ENCODE data around the gene ZNF407. TPM values are rescaled to one million over a fixed set of nuclear protein-coding genes. Genes with fewer than 3 reads are reported as not detected.

ZNF407 gene
- total RNA-seq, 1 experiment from 2014 or later: 7.6 TPM

- H3K27ac ChIP-seq (ENCODE audit: low read depth, low read length): no peak overlapping the region
Observed at GRCh38 chr18:74963820-74964446, 366.3 kb downstream of the ZNF407 start.

More at GRCh38 chr18:74963820-74964446, 366.3 kb downstream of the ZNF407 start:
- CTCF ChIA-PET: interaction anchor here (0.6 to 1.0 kb wide), 4 partner anchors 9 to 305 kb away, joined by 3 read pairs; no protein-coding TSS in a partner anchor
- DNase-seq (ENCODE audit: low read depth, low spot score): peak; percentile 33
- no peaks in the 10 kb centered on the region for H3K27me3 ChIP-seq (ENCODE audit: insufficient read depth, low read length)
- BruUV-seq (replicated peaks): no TSS peak
- POLR2A ChIA-PET: interaction anchor here (0.6 kb wide), 1 partner anchor 1509 kb away, joined by 4 read pairs; no protein-coding TSS in a partner anchor
- H3K9me2 ChIP-seq (ENCODE audit: insufficient read depth): no peaks in the 10 kb centered on the region
- no peak overlapping the region for H3K4me2 ChIP-seq (ENCODE audit: low read length)
- intact Hi-C loops (cut with micrococcal nuclease): loop anchor here (2.0 kb wide), 1 partner anchor 311 kb away; no protein-coding TSS in a partner anchor
- H3K36me3 ChIP-seq (ENCODE audit: control insufficient read depth in 1 of 2, insufficient read depth in 2 of 2, low read length in 2 of 2): no peaks in the 10 kb centered on the region
- no peaks in the 10 kb centered on the region for H3K4me1 ChIP-seq (ENCODE audit: control insufficient read depth in 1 of 2, insufficient read depth in 2 of 2, low read length in 2 of 2)
- no peaks in the 10 kb centered on the region for H4K20me1 ChIP-seq (ENCODE audit: insufficient read depth)
- RAD21 ChIA-PET (ENCODE audit: low non-redundant PET in 1 of 2, low total read pairs in 2 of 2, uncharacterized antibody in 2 of 2, unreplicated experiment in 2 of 2): no interaction called here
- no peak overlapping the region for H3K4me3 ChIP-seq (replicated peaks in 1 of 2; ENCODE audit: low read depth in 1 of 2, low read length in 2 of 2)
- H3K9ac ChIP-seq (ENCODE audit: low read length): no peak overlapping the region
- no peaks in the 10 kb centered on the region for H3K9me3 ChIP-seq (ENCODE audit: control insufficient read depth in 1 of 2, insufficient read depth in 1 of 2, low read depth in 1 of 2, low read length in 2 of 2)
- H2AFZ ChIP-seq (ENCODE audit: low read depth, low read length, poor library complexity, severe bottlenecking): no peak overlapping the region
- no peaks in the 10 kb centered on the region for H3K79me2 ChIP-seq (ENCODE audit: insufficient read depth, low read length)
- peak; percentile 89 for ATAC-seq
- TF ChIP-seq ZFX (IDR thresholded peaks at IDR 0.05): no peak
- TF ChIP-seq TCF7L2 (IDR thresholded peaks at IDR 0.05; ENCODE audit: borderline replicate concordance, extremely low read depth, insufficient read depth, insufficient read length): no peak
- TF ChIP-seq SP1 (IDR thresholded peaks at IDR 0.05; ENCODE audit: low read depth): no peak
- no peak for TF ChIP-seq JUND (IDR thresholded peaks at IDR 0.05)
- TF ChIP-seq REST (IDR thresholded peaks at IDR 0.05; ENCODE audit: low read depth): no peak
- no peak for TF ChIP-seq POLR2A (IDR thresholded peaks at IDR 0.05; ENCODE audit: borderline replicate concordance, extremely low read depth, insufficient read depth, insufficient read length)
- TF ChIP-seq CTCF (IDR thresholded peaks at IDR 0.05 in 2 of 3, conservative IDR thresholded peaks at IDR 0.05 in 1 of 3; ENCODE audit: borderline replicate concordance in 1 of 3, insufficient read depth in 1 of 3, low read depth in 2 of 3, low read length in 2 of 3): peak; percentile 51 to 54 (median 54); a peak in 5 of 6 replicates
- TF ChIP-seq RAD21 (IDR thresholded peaks at IDR 0.05; ENCODE audit: low read depth): peak; percentile 68
- TF ChIP-seq EZH2 (IDR thresholded peaks at IDR 0.05): no peak
- TF ChIP-seq CEBPB (IDR thresholded peaks at IDR 0.05; ENCODE audit: low read depth): no peak
- no peak for TF ChIP-seq EGR1 (IDR thresholded peaks at IDR 0.05; ENCODE audit: low read depth)
- TF ChIP-seq ZNF274 (IDR thresholded peaks at IDR 0.05; ENCODE audit: low read depth, low read length): no peak
- TF ChIP-seq YY1 (IDR thresholded peaks at IDR 0.05; ENCODE audit: extremely low read depth, insufficient replicate concordance, low read depth, low read length): no peak
- no peak for TF ChIP-seq EZH2phosphoT487 (IDR thresholded peaks at IDR 0.05; ENCODE audit: borderline replicate concordance)
